Osteocyte (in vitro differentiated cells): ENCODE measurements around the gene MBP. TPM values are rescaled to one million over a fixed set of nuclear protein-coding genes. Genes with fewer than 3 reads are reported as not detected.

Experiments used
- DNase-seq: peaks from one replicate; pipeline ENCODE4 v3.0.0; 2021; ENCODE audit warnings: mixed read lengths; ENCODE audit not compliant: unreplicated experiment; ENCODE audit errors: extremely low spot score
- H3K27ac Mint-ChIP-seq: one replicate; pipeline ENCODE4 v1.8.0; 2021; ENCODE audit warnings: mild to moderate bottlenecking, mixed read lengths; ENCODE audit not compliant: unreplicated experiment
- H3K27me3 Mint-ChIP-seq: one replicate; pipeline ENCODE4 v1.8.0; 2021; ENCODE audit warnings: mixed read lengths; ENCODE audit not compliant: unreplicated experiment
- H3K36me3 Mint-ChIP-seq: one replicate; pipeline ENCODE4 v1.8.0; 2021; ENCODE audit warnings: mixed read lengths; ENCODE audit not compliant: unreplicated experiment
- H3K4me1 Mint-ChIP-seq: one replicate; pipeline ENCODE4 v1.8.0; 2021; ENCODE audit warnings: mixed read lengths; ENCODE audit not compliant: unreplicated experiment
- H3K4me3 Mint-ChIP-seq: one replicate; pipeline ENCODE4 v1.8.0; 2021; ENCODE audit warnings: mild to moderate bottlenecking, moderate library complexity, mixed read lengths; ENCODE audit not compliant: unreplicated experiment
- H3K9me3 Mint-ChIP-seq: one replicate; pipeline ENCODE4 v1.8.0; 2021; ENCODE audit warnings: mixed read lengths; ENCODE audit not compliant: unreplicated experiment
- CTCF ChIP-seq: fragments of 200-600 bp; sonication (generic); IDR thresholded peaks from 2 replicates; pipeline ENCODE4 v1.5.0; 2021; ENCODE audit warnings: antibody characterized with exemption, mild to moderate bottlenecking, moderate library complexity
- total RNA-seq: library from RNA; stranded (reverse); gene quantifications from 2 replicates; pipeline ENCODE4 v1.2.1, GENCODE V29; 2021

MBP gene
- total RNA-seq, 1 donor from 2014 or later = 18.6 TPM

GRCh38 chr18:77081390-77081778, 51.2 kb downstream of the MBP start:
- peaks cover 49% of the 10 kb centered on the region for H3K4me1 Mint-ChIP-seq
- no peak overlapping the region for H3K4me3 Mint-ChIP-seq
- DNase-seq = no peak
- H3K27me3 Mint-ChIP-seq = no peaks in the 10 kb centered on the region
- peaks cover 3% of the 10 kb centered on the region for H3K36me3 Mint-ChIP-seq
- no peak for TF ChIP-seq CTCF
- no peaks in the 10 kb centered on the region for H3K9me3 Mint-ChIP-seq
- H3K27ac Mint-ChIP-seq = peak overlapping the region; percentile 35

- H3K36me3 Mint-ChIP-seq = peaks cover 3% of the 10 kb centered on the region
- TF ChIP-seq CTCF = no peak
- H3K4me1 Mint-ChIP-seq = peaks cover 39% of the 10 kb centered on the region
- H3K4me3 Mint-ChIP-seq = no peak overlapping the region
- no peaks in the 10 kb centered on the region for H3K9me3 Mint-ChIP-seq
- H3K27ac Mint-ChIP-seq = no peak overlapping the region
- no peak for DNase-seq
- H3K27me3 Mint-ChIP-seq = no peaks in the 10 kb centered on the region
Observed at GRCh38 chr18:77079954-77080682, 52.5 kb downstream of the MBP start.

- DNase-seq = no peak
- Mint-ChIP-seq H3K27me3 (no peaks in the 10 kb centered on the region), H3K27ac (no peak overlapping the region), H3K36me3 (peaks cover 3% of the 10 kb centered on the region), H3K9me3 (no peaks in the 10 kb centered on the region), H3K4me1 (peaks cover 38% of the 10 kb centered on the region), H3K4me3 (no peak overlapping the region)
- TF ChIP-seq CTCF = no peak
Observed at GRCh38 chr18:77079088-77079487, 53.5 kb downstream of the MBP start.

GRCh38 chr18:77078690-77079070, 53.9 kb downstream of the MBP start:
- DNase-seq = no peak
- Mint-ChIP-seq H3K27me3 (no peaks in the 10 kb centered on the region), H3K4me1 (peaks cover 42% of the 10 kb centered on the region), H3K36me3 (peaks cover 3% of the 10 kb centered on the region), H3K27ac (no peak overlapping the region), H3K9me3 (no peaks in the 10 kb centered on the region), H3K4me3 (no peak overlapping the region)
- TF ChIP-seq CTCF = no peak

GRCh38 chr18:77077941-77078689, 54.5 kb downstream of the MBP start:
- DNase-seq = no peak
- peak overlapping the region; percentile 6 for H3K4me3 Mint-ChIP-seq
- no peaks in the 10 kb centered on the region for H3K27me3 Mint-ChIP-seq
- H3K9me3 Mint-ChIP-seq = no peaks in the 10 kb centered on the region
- no peak for TF ChIP-seq CTCF
- peaks cover 47% of the 10 kb centered on the region for H3K4me1 Mint-ChIP-seq
- H3K27ac Mint-ChIP-seq = no peak overlapping the region
- H3K36me3 Mint-ChIP-seq = peaks cover 3% of the 10 kb centered on the region
